Fibroblast of skin of back (primary cell): Measurements from ENCODE around the gene DEDD2.

ENCODE experiments used
- DNase-seq: peaks from one replicate; pipeline ENCODE4 v3.0.0-alpha.2; 2013

Gene DEDD2

GRCh38 chr19:42248270-42249148, 31.0 kb upstream of the DEDD2 start:
- DNase-seq, result no peak

- DNase-seq, result no peak
Measured at GRCh38 chr19:42247640-42248199, 30.2 kb upstream of the DEDD2 start.

GRCh38 chr19:42246922-42247639, 29.6 kb upstream of the DEDD2 start:
- DNase-seq, result peak; percentile 59

- DNase-seq, result peak; percentile 86
Measured at GRCh38 chr19:42246143-42246921, 28.9 kb upstream of the DEDD2 start.

GRCh38 chr19:42245231-42245630, 27.8 kb upstream of the DEDD2 start:
- no peak for DNase-seq

- DNase-seq, result peak; percentile 95
Measured at GRCh38 chr19:42244347-42245220, 27.1 kb upstream of the DEDD2 start.

GRCh38 chr19:42242512-42243409, 25.3 kb upstream of the DEDD2 start, which contains the start of gene GSK3A:
GSK3A (minus strand) TSS chr19:42242602; CDS start chr19:42242465, 137 bp downstream.
- peak; percentile 100 for DNase-seq

GRCh38 chr19:42242069-42242511, 24.6 kb upstream of the DEDD2 start:
- DNase-seq, result no peak

GRCh38 chr19:42241279-42241678, 23.8 kb upstream of the DEDD2 start:
- DNase-seq, result no peak

- DNase-seq, result no peak
Measured at GRCh38 chr19:42239544-42240220, 22.2 kb upstream of the DEDD2 start.

GRCh38 chr19:42235181-42235580, 17.7 kb upstream of the DEDD2 start:
- no peak for DNase-seq

- no peak for DNase-seq
Measured at GRCh38 chr19:42234364-42234763, 16.9 kb upstream of the DEDD2 start.

GRCh38 chr19:42233678-42234292, 16.3 kb upstream of the DEDD2 start:
- DNase-seq, result no peak

- no peak for DNase-seq
Measured at GRCh38 chr19:42233106-42233505, 15.6 kb upstream of the DEDD2 start.

GRCh38 chr19:42232435-42232834, 15.0 kb upstream of the DEDD2 start:
- no peak for DNase-seq

GRCh38 chr19:42230571-42230970, 13.1 kb upstream of the DEDD2 start:
- DNase-seq, result no peak

GRCh38 chr19:42229855-42230351, 12.4 kb upstream of the DEDD2 start:
- DNase-seq, result no peak

GRCh38 chr19:42229301-42229854, 11.9 kb upstream of the DEDD2 start:
- DNase-seq, result no peak

- no peak for DNase-seq
Measured at GRCh38 chr19:42228641-42229040, 11.2 kb upstream of the DEDD2 start.
